PFSK-1 (cell line): Measurements from ENCODE around the gene DRD4.

Source experiments
- SIN3A ChIP-seq: IDR thresholded peaks from 2 replicates; pipeline ENCODE4 v1.6.1; 2012; ENCODE audit warnings: mild to moderate bottlenecking, low read length, moderate library complexity, borderline replicate concordance; ENCODE audit not compliant: insufficient read depth

The DRD4 gene

DNA sequence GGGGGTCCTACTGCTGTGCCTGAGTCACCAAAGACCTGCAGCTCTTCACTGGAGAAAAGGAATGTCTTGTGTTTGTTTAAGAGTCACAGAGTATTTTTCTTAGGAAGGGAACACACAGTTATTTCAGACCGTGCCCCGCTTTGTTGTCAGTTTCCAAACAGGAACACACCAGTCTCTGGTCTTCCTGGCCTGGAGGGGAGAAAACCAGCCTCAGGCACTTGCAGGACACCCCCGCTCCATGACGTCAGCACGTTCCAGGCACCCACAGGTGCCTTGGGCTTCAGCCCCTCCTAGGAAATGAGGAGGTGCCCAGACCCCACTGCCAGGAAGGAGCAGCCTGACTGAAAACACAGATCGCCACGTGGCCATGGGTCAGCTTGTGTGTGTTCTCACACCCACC lies 52.6 kb downstream of the DRD4 start:
- no peak for TF ChIP-seq SIN3A
